HepG2 (cell line): ENCODE data around the gene ZNF334.

ENCODE experiments used
- CTCF ChIP-seq: sonication (generic); formaldehyde crosslinking; IDR thresholded peaks from 2 replicates; pipeline ENCODE4 v1.5.0; 2020; ENCODE audit warnings: mild to moderate bottlenecking, missing genetic modification reagents, moderate library complexity
- FOSL1 ChIP-seq: sonication (generic); formaldehyde crosslinking; IDR thresholded peaks from 2 replicates; pipeline ENCODE4 v1.9.0; 2021; ENCODE audit warnings: missing genetic modification reagents, borderline replicate concordance
- GRHL1 ChIP-seq: sonication (generic); formaldehyde crosslinking; conservative IDR thresholded peaks from 2 replicates; pipeline ENCODE4 v1.8.0; 2022; ENCODE audit warnings: missing genetic modification reagents
- GTF2F1 ChIP-seq: fragments of 150-350 bp; IDR thresholded peaks from 2 replicates; pipeline ENCODE4 v1.6.1; 2014; ENCODE audit warnings: low read length
- NCOA1 ChIP-seq: sonication (generic); formaldehyde crosslinking; IDR thresholded peaks from 2 replicates; pipeline ENCODE4 v1.9.0; 2021; ENCODE audit warnings: missing genetic modification reagents
- POLR2A ChIP-seq, 2 experiments: IDR thresholded peaks; 2 replicates each; pipeline ENCODE4 v1.6.1; 2011; ENCODE audit warnings: low read depth in 2 of 2, low read length in 2 of 2, mild to moderate bottlenecking in 1 of 2, moderate library complexity in 1 of 2; ENCODE audit not compliant: insufficient read depth in 1 of 2
- SMARCE1 ChIP-seq: fragments of 450-650 bp; IDR thresholded peaks from 2 replicates; pipeline ENCODE4 v1.6.1; 2017; ENCODE audit warnings: borderline replicate concordance
- TRIM24 ChIP-seq: sonication (generic); formaldehyde crosslinking; IDR thresholded peaks from 2 replicates; pipeline ENCODE4 v1.8.0; 2022; ENCODE audit warnings: mild to moderate bottlenecking, missing genetic modification reagents
- ZBTB8A ChIP-seq: sonication (generic); formaldehyde crosslinking; IDR thresholded peaks from 2 replicates; pipeline ENCODE4 v1.4.0; 2020; ENCODE audit warnings: mild to moderate bottlenecking, low read depth, missing genetic modification reagents, borderline replicate concordance
- ZNF776 ChIP-seq: sonication (generic); formaldehyde crosslinking; IDR thresholded peaks from 2 replicates; pipeline ENCODE4 v1.4.0; 2020; ENCODE audit warnings: mild to moderate bottlenecking, missing genetic modification reagents
- ZNF850 ChIP-seq: sonication (generic); formaldehyde crosslinking; conservative IDR thresholded peaks from 2 replicates; pipeline ENCODE4 v1.9.0; 2021; ENCODE audit warnings: mild to moderate bottlenecking, missing genetic modification reagents

DNA sequence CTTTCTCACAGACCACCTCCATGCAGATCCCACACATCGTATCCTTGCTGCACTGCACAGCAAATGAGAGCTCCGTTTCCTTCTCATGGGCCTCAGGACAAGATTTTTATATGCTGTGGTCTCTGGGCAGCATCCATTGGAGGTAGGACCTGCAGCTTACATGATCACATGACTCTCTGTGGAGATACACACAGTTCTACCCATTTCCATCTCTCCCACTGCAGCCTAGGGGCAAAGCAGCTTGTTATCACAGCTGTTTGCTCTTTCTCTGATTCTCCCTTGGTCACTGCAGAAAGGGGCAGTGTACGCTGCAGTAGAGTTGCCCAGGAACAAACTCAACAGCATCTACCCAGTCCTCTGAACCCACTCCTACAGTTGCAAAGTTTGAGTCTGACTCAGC lies 48.9 kb downstream of the ZNF334 start:
- TF ChIP-seq NCOA1 (CRISPR knock-in tag) (no peak), ZNF776 (CRISPR knock-in tag) (no peak), FOSL1 (no peak), CTCF (no peak), ZBTB8A (CRISPR knock-in tag) (no peak), GRHL1 (CRISPR knock-in tag) (no peak), SMARCE1 (no peak), POLR2A (IDR thresholded peaks at IDR 0.05; ENCODE audit: insufficient read depth in 1 of 2, low read depth in 2 of 2, low read length in 2 of 2) (no peak), GTF2F1 (no peak), ZNF850 (CRISPR knock-in tag) (no peak), TRIM24 (CRISPR knock-in tag) (no peak)
